OCI-LY1 (cell line): ENCODE results near the gene RFC2.
"Not testable (repeated sequence)": the region's sequence is repeated elsewhere in the genome, so short reads cannot be mapped to it uniquely, and the experiment has no call there.

ENCODE experiments used
- H2AFZ ChIP-seq: fragments of 200-600 bp; sonication (generic), shearing (Covaris generic); 2 replicates; pipeline ENCODE4 v1.6.0; 2014; ENCODE audit warnings: antibody characterized with exemption, mild to moderate bottlenecking, low read length
- H3F3A ChIP-seq: fragments of 200-600 bp; sonication (generic), shearing (Covaris generic); 2 replicates; pipeline ENCODE4 v1.6.0; 2014; ENCODE audit warnings: mild to moderate bottlenecking, antibody characterized with exemption, low read length, moderate library complexity; ENCODE audit not compliant: insufficient read depth
- H3K27ac ChIP-seq: fragments of 200-600 bp; sonication (generic); 2 replicates; pipeline ENCODE4 v1.5.1; 2014; ENCODE audit warnings: low read length, mixed run types, mild to moderate bottlenecking, low read depth; ENCODE audit not compliant: poor library complexity, severe bottlenecking
- H3K27me3 ChIP-seq: fragments of 200-600 bp; sonication (generic); 2 replicates; pipeline ENCODE4 v1.6.0; 2014; ENCODE audit warnings: antibody characterized with exemption, mild to moderate bottlenecking, low read length, moderate library complexity; ENCODE audit not compliant: insufficient read depth
- H3K36me3 ChIP-seq: fragments of 200-600 bp; sonication (generic); 2 replicates; pipeline ENCODE4 v1.6.1; 2014; ENCODE audit warnings: mild to moderate bottlenecking, antibody characterized with exemption, low read length, moderate library complexity, mixed read lengths; ENCODE audit not compliant: insufficient read depth
- H3K4me1 ChIP-seq: fragments of 200-600 bp; sonication (generic); 2 replicates; pipeline ENCODE4 v1.5.1; 2014; ENCODE audit warnings: mild to moderate bottlenecking, low read length, moderate library complexity; ENCODE audit not compliant: insufficient read depth, severe bottlenecking
- H3K4me2 ChIP-seq: fragments of 200-600 bp; sonication (generic), shearing (Covaris generic); 2 replicates; pipeline ENCODE4 v1.6.1; 2014; ENCODE audit warnings: low read length
- H3K4me3 ChIP-seq: fragments of 200-600 bp; sonication (generic); 2 replicates; pipeline ENCODE4 v1.5.1; 2014; ENCODE audit warnings: low read length, low read depth, mild to moderate bottlenecking, mixed read lengths; ENCODE audit not compliant: poor library complexity, severe bottlenecking
- H3K79me2 ChIP-seq: fragments of 200-600 bp; shearing (Covaris generic); 2 replicates; pipeline ENCODE4 v1.6.1; 2016; ENCODE audit warnings: mixed run types, low read length, mixed read lengths; ENCODE audit not compliant: insufficient read depth
- H3K9ac ChIP-seq: fragments of 200-600 bp; sonication (generic), shearing (Covaris generic); 2 replicates; pipeline ENCODE4 v1.6.1; 2014; ENCODE audit warnings: mild to moderate bottlenecking, low read length, mixed read lengths
- H3K9me2 ChIP-seq: fragments of 200-600 bp; sonication (generic), shearing (Covaris generic); 2 replicates; pipeline ENCODE4 v1.6.1; 2014; ENCODE audit warnings: low read depth, mild to moderate bottlenecking, low read length, mixed read lengths
- H3K9me3 ChIP-seq: fragments of 200-600 bp; shearing (Covaris generic); 2 replicates; pipeline ENCODE4 v1.6.1; 2014; ENCODE audit warnings: low read length, mixed read lengths
- H4K20me1 ChIP-seq: fragments of 200-600 bp; sonication (generic), shearing (Covaris generic); 2 replicates; pipeline ENCODE4 v1.6.0; 2016; ENCODE audit warnings: mild to moderate bottlenecking, low read length; ENCODE audit not compliant: insufficient read depth
- CTCF ChIP-seq: fragments of 200-600 bp; sonication (generic), shearing (Covaris generic); IDR thresholded peaks from 2 replicates; pipeline ENCODE4 v1.5.1; 2017; ENCODE audit warnings: mild to moderate bottlenecking, antibody characterized with exemption, low read length, moderate library complexity, mixed read lengths
- EZH2 ChIP-seq: fragments of 200-600 bp; sonication (generic), shearing (Covaris generic); IDR thresholded peaks from 2 replicates; pipeline ENCODE4 v1.8.0; 2017; ENCODE audit warnings: borderline replicate concordance, mixed run types, mild to moderate bottlenecking, antibody characterized with exemption, low read length, moderate library complexity, mixed read lengths

The RFC2 gene

GRCh38 chr7:74195139-74195860 lies 58.9 kb downstream of the RFC2 start:
- not testable (repeated sequence) for H3K79me2 ChIP-seq

GRCh38 chr7:74194686-74195085 lies 59.5 kb downstream of the RFC2 start:
- Histone ChIP-seq H3K9me2 (no peaks in the 10 kb centered on the region), H4K20me1 (no peaks in the 10 kb centered on the region), H2AFZ (no peak overlapping the region), H3K9ac (no peak overlapping the region), H3K36me3 (peaks cover 79% of the 10 kb centered on the region), H3K27ac (no peak overlapping the region), H3K27me3 (no peaks in the 10 kb centered on the region), H3K4me3 (no peak overlapping the region), H3K79me2 (no peaks in the 10 kb centered on the region), H3K9me3 (no peaks in the 10 kb centered on the region), H3K4me2 (no peak overlapping the region), H3F3A (no peaks in the 10 kb centered on the region), H3K4me1 (no peaks in the 10 kb centered on the region)
- TF ChIP-seq CTCF (no peak), EZH2 (no peak)

More at GRCh38 chr7:74195139-74195860, 58.9 kb downstream of the RFC2 start:
- H3K4me2 ChIP-seq, H3K9ac ChIP-seq, H3F3A ChIP-seq, H3K4me1 ChIP-seq, H4K20me1 ChIP-seq, H2AFZ ChIP-seq, H3K9me3 ChIP-seq, H3K27ac ChIP-seq, H3K4me3 ChIP-seq, H3K9me2 ChIP-seq, H3K27me3 ChIP-seq: not testable (repeated sequence)
- peaks cover 73% of the 10 kb centered on the region for H3K36me3 ChIP-seq

GRCh38 chr7:74193913-74194312 lies 60.3 kb downstream of the RFC2 start:
- Histone ChIP-seq H3K79me2 (no peaks in the 10 kb centered on the region), H3K27me3 (no peaks in the 10 kb centered on the region)

More at GRCh38 chr7:74193913-74194312, 60.3 kb downstream of the RFC2 start:
- Histone ChIP-seq H2AFZ (no peak overlapping the region), H3F3A (no peaks in the 10 kb centered on the region), H3K4me3 (no peak overlapping the region), H3K9me3 (no peaks in the 10 kb centered on the region), H3K27ac (no peak overlapping the region), H3K4me2 (no peak overlapping the region), H3K4me1 (no peaks in the 10 kb centered on the region), H4K20me1 (no peaks in the 10 kb centered on the region), H3K9me2 (no peaks in the 10 kb centered on the region), H3K9ac (no peak overlapping the region), H3K36me3 (peaks cover 86% of the 10 kb centered on the region)
- TF ChIP-seq EZH2 (no peak), CTCF (no peak)
